ENCODE measurements around the gene NKAIN2. TPM values are rescaled to one million over a fixed set of nuclear protein-coding genes. Genes with fewer than 3 reads are reported as not detected.
"Not testable (repeated sequence)": the region's sequence is repeated elsewhere in the genome, so short reads cannot be mapped to it uniquely, and the experiment has no call there.

NKAIN2 gene
- polyA plus RNA-seq, 4 donors = 13.1 to 40.0 (median 18.3) TPM

- no peak for DNase-seq (ENCODE audit: low read depth in 4 of 4, low spot score in 3 of 4)
These were observed 207.5 kb downstream of the NKAIN2 start for GRCh38 chr6:124011180-124011579.

GRCh38 chr6:124022051-124022450, 218.4 kb downstream of the NKAIN2 start:
- DNase-seq (ENCODE audit: low read depth in 4 of 4, low spot score in 3 of 4) = not testable (repeated sequence)

DNA sequence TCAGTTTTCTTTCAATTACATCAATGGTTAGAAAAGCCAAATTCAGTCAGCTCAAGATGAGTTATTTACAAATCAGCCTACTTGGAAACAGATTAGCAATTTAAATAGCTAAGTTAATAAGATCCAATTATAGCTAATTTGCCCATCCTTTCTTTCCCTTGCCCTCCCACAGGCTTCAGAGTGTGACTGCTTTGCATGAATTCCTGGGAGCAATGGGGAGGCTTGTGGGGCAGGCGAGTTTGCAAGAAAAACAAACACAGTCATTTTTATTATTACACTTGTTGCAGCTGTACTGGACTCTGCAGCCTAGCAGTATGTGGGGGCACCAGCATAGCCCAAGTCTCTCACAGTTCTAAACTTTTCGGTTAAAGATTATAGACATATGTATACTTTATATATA, 219.0 kb downstream of the NKAIN2 start:
- DNase-seq (ENCODE audit: low read depth in 4 of 4, low spot score in 3 of 4) = no peak

- no peak for DNase-seq (ENCODE audit: low read depth in 4 of 4, low spot score in 3 of 4)
These were observed 223.0 kb downstream of the NKAIN2 start for GRCh38 chr6:124026694-124027093.

GRCh38 chr6:124027392-124027791, 223.7 kb downstream of the NKAIN2 start:
- no peak for DNase-seq (ENCODE audit: low read depth in 4 of 4, low spot score in 3 of 4)

DNA sequence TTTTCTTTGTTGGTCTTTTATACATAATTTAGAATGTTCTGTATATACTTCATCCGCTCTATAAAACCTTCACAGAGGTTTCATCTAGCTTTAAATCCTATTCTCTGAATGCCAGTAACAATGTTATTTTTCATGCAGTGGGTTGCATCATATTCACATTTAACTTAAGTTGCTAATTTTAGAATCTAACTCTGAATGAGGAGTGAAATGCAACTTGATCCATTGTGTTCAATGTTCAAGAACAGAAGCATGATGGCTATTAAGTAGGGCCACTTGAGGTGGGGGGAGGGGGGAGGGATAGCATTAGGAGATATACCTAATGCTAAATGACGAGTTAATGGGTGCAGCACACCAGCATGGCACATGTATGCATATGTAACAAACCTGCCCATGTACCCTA, 224.5 kb downstream of the NKAIN2 start:
- no peak for DNase-seq (ENCODE audit: low read depth in 4 of 4, low spot score in 3 of 4)

DNA sequence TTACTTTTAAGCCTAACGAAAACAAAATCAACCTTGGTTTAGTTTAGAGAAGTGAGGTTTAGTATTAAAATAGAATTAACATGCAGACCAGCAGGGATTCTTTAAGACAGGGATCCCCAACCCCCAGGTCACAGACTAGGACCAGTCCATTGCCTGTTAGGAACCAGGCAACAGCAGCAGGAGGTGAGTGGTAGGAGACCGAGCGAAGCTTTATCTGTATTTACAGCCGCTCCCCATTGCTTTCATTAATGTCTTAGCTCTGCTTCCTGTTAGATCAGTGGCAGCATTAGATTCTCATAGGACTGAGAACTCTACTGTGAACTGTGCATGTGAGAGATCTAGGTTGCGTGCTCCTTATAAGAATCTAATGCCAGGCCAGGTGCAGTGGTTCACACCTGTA, 225.9 kb downstream of the NKAIN2 start:
- DNase-seq (ENCODE audit: low read depth in 4 of 4, low spot score in 3 of 4) = no peak

- DNase-seq (ENCODE audit: low read depth in 4 of 4, low spot score in 3 of 4) = no peak
These were observed 229.8 kb downstream of the NKAIN2 start for GRCh38 chr6:124033501-124033900.

- no peak for DNase-seq (ENCODE audit: low read depth in 4 of 4, low spot score in 3 of 4)
These were observed 232.7 kb downstream of the NKAIN2 start for GRCh38 chr6:124036384-124036783.

GRCh38 chr6:124040655-124041054, 237.0 kb downstream of the NKAIN2 start:
- DNase-seq (ENCODE audit: low read depth in 4 of 4, low spot score in 3 of 4) = no peak

DNA sequence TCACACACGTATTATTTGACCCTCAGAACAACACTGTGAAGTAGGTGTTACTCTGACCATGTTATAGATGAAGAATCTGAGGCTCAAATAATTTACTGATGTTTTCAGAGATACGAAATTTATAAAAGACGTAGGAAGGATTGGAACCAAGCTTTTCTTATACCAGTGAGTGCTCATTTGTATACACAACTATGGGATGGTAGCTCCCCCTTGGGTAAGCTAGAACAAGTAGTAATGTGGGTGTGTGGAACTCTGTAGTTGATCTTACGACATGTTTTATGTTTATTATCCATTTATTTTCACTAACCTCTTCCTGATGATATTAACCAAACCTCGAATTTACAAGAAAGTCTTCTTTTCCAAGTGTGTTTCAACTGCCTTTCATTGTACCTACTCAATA, 248.5 kb downstream of the NKAIN2 start:
- DNase-seq (ENCODE audit: low read depth in 4 of 4, low spot score in 3 of 4) = no peak

DNA sequence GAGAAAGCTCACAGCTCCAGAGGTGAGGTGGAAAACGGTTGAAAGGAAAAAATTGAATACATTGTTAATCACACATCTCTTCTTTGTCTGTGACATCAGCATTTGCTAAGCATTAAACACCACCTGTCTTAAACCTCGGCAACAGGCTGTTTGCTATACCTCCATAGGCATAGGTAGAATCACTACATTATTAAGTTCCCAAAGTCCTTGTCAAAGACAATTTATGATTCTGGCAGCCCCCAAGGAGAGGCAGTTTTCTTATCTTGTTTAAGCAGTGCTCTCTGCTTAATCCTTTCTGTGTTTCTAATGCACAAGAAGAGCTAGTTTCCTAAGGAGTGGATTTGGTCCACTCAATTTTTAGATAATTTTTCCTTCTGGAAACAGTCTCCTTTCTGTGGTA, 249.7 kb downstream of the NKAIN2 start:
- no peak for DNase-seq (ENCODE audit: low read depth in 4 of 4, low spot score in 3 of 4)

GRCh38 chr6:124054034-124054433, 250.4 kb downstream of the NKAIN2 start:
- no peak for DNase-seq (ENCODE audit: low read depth in 4 of 4, low spot score in 3 of 4)

DNA sequence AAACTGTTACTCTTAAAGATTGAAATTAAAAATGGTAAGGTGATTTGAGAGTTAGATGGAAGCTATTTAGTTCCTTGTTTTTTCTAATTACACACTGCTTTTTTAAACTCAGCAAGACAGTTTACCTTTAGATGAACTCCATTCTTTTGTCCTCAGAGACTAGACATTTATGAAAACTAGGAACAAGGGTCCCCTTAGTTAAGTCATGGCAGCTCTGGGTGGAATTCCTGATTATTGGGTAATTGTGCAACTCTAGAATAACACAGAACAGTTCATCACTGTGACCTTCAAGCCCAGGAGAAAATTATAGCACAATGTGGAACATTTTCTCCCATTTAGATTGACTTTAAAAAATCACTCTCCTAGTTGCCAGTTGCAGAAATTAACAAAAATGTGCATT, 251.7 kb downstream of the NKAIN2 start:
- no peak for DNase-seq (ENCODE audit: low read depth in 4 of 4, low spot score in 3 of 4)

GRCh38 chr6:124055963-124056362, 252.3 kb downstream of the NKAIN2 start:
- DNase-seq (ENCODE audit: low read depth in 4 of 4, low spot score in 3 of 4) = no peak

DNA sequence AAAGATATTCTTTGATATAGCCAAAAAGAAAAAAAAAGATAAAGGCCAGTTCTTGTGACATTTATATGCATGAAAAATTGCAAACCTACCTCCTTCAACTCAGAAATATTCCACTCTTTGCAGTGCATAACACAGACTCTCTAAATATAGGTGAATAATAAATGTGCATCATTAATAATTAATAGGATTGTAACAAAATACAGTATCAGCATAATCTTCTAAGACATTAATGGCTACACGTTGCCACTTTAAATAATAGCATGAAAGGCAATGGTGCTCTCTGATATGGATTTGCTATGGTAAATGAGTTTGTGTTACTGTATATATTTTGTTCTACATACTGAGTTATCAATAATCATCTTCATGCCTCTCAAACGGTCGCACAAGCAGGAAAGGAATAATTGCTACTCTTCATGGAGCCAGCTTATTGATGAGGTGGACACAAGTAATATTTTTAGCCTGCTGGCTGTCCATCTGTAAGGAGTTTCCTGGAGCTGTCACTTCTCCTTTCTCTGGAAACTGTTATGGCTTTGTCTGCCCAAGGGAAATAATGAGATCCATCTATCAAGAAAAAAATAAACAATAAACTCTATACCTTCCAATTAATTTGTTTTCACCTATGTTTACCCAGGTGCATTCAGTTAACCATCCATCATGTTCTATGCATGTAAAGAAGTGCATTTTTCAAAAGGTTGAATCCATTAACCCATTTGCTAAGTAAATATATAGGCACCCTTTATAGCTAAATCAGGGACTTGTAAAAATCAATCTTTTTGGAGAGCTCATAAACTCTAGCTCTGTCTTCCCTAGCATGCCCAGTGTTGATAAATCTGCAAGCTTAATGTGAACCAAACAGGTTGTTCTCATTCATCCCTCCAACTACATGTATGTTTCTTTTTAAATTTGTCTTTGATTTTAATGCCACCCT, 253.0 kb downstream of the NKAIN2 start:
- DNase-seq (ENCODE audit: low read depth in 4 of 4, low spot score in 3 of 4) = no peak

GRCh38 chr6:124057461-124057860, 253.8 kb downstream of the NKAIN2 start:
- DNase-seq (ENCODE audit: low read depth in 4 of 4, low spot score in 3 of 4) = no peak

DNA sequence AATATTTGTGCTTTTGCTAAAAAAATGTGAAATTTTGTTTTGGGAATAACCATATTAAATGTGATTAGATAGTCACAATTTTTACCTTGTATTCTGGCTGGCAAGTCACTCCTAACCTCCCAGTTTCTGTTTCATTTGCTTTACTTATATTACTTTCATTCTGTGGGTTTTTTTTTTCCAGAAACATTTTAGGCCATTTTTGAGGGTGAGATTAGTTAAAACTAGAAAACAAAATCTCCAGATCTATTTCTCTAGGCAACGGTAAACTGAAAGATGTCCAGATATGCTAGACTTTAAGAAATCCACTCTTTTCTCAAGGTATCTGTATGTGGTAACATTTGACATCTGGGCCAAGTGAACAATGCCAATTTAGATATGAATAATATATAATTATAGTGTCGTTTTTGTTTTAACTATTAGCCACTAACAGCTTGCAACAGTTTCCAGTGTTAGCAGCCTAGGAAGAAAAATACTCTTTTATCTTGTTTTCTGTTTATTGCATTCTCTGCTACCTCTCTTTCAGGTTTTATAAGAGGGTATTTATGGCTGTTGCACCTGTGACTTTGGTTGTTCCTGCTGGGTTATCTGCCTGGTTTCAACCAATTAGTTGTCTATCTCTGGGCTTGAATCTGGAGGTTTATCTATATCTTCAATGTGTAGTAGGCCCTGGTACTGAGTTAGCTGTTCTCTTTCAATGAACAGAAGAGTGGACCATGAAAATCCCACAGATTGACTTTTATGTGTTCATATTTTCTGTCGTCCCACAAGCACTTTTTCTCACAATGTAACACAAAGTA, 260.9 kb downstream of the NKAIN2 start:
- no peak for DNase-seq (ENCODE audit: low read depth in 4 of 4, low spot score in 3 of 4)

DNA sequence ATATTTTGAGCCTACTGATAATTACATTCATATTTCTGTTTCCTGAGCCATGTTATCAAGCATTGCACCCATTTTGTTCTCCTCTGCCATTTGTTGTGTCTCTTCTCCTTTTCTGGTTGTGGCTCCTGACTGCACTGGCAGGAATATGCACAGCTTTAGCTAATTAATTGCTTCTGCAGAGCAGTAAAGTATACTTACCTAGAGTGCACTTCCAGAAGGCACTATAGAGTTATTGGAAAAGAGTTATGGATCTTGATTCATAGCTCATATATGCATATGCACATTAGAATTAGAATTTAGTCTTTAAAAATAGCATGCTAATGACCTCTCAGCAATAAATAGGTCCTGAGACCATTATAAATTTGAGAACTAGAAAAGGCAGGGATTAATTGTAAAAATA, 262.6 kb downstream of the NKAIN2 start:
- DNase-seq (ENCODE audit: low read depth in 4 of 4, low spot score in 3 of 4) = no peak

DNA sequence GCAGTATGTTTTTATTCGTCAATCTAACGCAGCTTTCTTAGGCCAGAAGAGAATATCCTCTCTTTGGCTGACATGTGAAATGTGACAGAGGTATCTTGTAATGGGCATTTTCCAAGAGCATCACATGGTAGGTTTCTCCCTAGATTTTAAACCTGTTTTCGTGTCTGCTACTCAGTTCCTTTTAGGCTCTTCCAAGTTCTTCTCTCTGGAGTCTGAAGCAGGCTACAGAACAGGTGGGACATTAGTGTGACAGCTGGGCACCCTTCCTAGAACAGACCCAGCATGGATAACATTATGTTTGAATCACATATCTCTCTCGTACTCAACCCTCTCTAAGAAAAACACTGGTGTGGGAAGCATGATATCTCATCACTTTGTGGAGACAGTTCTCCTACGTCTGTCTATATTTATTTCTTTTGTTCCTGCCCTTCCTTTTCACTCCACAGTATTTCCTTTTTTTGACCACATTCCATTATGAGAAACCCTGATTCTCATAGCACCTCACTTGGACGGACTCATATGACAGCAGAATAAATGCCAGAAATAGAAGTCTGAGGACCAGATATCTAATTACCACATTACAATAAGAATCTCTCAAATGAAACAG, 263.4 kb downstream of the NKAIN2 start:
- DNase-seq (ENCODE audit: low read depth in 4 of 4, low spot score in 3 of 4) = no peak

- no peak for DNase-seq (ENCODE audit: low read depth in 4 of 4, low spot score in 3 of 4)
These were observed 265.7 kb downstream of the NKAIN2 start for GRCh38 chr6:124069230-124069950.

Data from left renal pelvis (tissue), 4 donors.